Putamen (tissue), 1 donor: ENCODE measurements around the gene DUSP1.
A peak's percentile ranks its signal among the peaks of the same experiment; 100 is the strongest.
"Not testable (repeated sequence)": the region's sequence is repeated elsewhere in the genome, so short reads cannot be mapped to it uniquely, and the experiment has no call there.

Experiments used
- DNase-seq: peaks from one replicate; pipeline ENCODE4 v3.0.0-alpha.2; 2016; ENCODE audit warnings: low spot score

Gene DUSP1, protein sequence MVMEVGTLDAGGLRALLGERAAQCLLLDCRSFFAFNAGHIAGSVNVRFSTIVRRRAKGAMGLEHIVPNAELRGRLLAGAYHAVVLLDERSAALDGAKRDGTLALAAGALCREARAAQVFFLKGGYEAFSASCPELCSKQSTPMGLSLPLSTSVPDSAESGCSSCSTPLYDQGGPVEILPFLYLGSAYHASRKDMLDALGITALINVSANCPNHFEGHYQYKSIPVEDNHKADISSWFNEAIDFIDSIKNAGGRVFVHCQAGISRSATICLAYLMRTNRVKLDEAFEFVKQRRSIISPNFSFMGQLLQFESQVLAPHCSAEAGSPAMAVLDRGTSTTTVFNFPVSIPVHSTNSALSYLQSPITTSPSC

GRCh38 chr5:172770675-172771438, at the start of gene DUSP1:
TSS of gene DUSP1 (minus strand) at chr5:172771195. CDS start at chr5:172770952, 243 bp downstream.
- DNase-seq = peak; percentile 99

DNA sequence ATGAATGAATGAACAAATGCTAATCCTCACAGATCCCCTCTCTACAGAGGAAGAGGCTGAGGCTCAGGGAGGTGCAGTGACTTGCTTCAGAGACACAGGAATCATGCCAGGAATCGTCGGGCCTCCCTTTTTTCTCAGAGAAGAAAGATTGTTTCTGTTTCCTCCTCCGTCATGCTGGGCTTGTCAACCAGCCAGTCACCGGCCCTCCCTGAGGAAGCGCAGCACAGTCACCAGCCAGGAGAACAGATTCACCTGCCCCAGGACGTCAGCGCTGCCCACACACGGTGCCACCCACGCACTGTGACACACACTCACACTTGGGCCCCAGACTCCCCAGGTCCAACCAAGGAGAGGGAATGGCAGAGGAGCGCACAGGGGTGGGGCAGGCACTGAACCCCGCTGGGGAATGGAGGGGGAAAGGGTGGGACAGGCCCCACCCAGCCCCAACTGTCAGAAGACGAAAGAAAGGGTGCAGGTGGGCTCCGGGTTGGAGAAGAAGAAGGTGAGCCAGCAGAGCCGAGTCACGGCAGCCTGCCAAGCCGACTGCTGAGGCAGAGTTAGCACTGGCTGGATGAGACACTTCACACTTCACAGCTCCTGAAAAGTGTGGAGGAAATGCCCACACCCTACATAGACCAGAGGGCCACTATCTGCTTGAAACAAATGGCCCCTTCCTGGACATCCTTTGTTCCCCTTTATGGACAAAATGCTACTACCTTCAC, 49.2 kb upstream of the DUSP1 start:
- DNase-seq = peak; percentile 40

DNA sequence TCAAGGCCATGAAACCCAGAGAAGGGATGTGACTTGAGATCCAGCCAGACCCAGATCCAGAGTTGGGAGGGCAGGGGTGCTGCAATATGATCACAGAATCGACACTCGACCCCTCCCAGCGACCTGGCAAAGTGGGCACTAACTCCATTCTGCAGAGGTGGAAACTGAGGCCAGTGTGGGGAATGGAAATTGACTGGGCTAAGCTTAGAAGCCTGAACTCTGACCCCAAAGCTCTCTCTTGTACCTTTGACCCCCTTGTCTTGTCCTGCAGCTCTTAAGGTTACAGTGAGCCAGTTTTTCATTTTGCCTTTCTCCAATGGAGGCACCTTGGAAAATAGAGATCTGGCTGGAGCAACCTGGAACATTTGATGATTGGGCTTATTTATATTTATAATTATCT, 48.6 kb upstream of the DUSP1 start:
- no peak for DNase-seq

GRCh38 chr5:172818081-172818480, 47.1 kb upstream of the DUSP1 start:
- no peak for DNase-seq

GRCh38 chr5:172817664-172818063, 46.7 kb upstream of the DUSP1 start:
- no peak for DNase-seq

GRCh38 chr5:172816925-172817562, 46.0 kb upstream of the DUSP1 start:
- DNase-seq = peak; percentile 72

- DNase-seq = no peak
Observed at GRCh38 chr5:172815631-172816030, 44.6 kb upstream of the DUSP1 start.

- not testable (repeated sequence) for DNase-seq
Observed at GRCh38 chr5:172810996-172811395, 40.0 kb upstream of the DUSP1 start.

- no peak for DNase-seq
Observed at GRCh38 chr5:172809774-172810173, 38.8 kb upstream of the DUSP1 start.

DNA sequence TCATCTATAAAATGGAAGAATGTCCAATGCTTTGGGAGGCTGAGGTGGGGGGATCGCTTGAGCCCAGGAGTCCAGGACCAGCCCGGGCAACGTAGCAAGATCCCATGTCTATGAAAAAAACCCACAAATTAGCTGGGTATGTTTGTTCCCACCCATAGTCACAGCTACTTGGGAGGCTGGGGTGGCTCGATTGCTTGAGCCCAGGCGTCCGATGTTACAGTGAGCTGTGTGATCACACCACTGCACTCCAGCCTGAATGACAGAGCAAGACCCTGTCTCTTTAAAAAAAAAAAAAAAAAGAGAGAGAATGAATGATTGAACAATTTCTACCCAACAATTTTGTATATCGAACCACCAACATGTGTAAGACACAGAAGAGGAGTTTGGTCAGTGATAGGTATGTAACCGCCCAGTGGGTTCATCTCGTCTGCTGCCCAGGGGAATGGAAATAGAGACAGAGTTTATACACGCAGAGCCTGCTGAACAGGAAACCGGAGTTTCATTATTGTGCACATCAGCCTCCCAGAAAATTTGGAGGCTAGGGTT, 36.8 kb upstream of the DUSP1 start:
- no peak for DNase-seq

DNA sequence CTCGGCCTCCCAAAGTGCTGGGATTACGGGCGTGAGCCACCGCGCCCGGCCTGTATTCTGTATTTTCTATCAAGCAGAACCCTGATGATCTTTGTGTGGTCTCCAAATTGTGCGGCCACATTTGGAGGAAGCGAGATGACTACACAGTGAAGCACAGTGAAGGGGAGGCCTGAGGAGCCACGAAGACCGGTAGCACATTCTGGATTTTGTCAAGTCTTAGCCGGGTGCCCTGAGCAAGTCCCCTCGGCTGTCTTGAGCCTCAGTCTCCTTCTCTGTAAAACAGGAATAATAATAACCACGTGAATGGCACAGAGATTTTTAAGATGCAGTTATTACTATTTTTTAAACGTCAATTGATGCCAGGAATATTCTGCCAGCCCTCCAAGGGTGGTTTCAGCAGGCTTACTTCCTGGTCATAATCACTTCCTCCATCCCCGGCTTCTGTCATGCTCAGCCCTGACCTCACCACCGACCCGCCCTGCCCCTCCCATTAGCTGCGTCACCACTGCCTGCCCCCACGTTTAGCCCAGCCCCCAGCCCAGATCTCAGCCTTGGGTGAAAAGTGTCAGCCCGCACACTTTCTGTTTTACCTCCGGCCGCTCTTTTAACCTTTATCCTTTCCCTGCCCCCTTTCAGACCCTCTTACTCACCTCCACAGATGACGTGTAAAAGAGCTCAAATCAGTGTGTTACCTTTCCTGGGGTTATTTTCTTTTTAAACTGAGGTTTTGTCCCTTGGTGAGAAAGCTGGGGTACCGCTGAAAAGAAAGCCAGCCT, 36.1 kb upstream of the DUSP1 start:
- no peak for DNase-seq

DNA sequence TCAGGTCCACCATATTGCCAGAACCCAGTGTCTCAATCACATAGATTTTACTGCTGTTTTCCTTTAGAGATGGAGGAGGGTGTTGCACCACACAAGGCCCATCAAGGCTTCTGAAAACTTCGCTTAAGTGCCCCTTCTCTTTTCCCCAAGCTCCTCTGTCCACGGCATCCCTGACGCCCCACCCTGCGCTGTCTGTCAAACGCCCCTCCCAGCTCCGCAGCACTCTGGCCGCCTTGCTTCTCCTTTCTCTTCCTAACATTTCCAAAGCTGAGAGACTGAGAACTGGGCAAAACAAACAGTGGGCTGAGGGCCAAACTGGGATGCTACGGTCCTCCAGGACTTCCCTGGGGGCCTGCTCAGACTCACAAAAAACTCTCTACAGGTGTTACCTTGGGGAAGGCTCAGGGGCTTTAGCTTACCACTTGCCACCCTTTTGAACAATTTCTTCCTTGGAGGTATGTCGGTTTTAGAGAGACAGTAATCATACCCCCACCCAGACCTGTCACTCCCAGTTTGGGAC, 34.8 kb upstream of the DUSP1 start:
- DNase-seq = no peak

- no peak for DNase-seq
Observed at GRCh38 chr5:172805018-172805683, 34.2 kb upstream of the DUSP1 start.

DNA sequence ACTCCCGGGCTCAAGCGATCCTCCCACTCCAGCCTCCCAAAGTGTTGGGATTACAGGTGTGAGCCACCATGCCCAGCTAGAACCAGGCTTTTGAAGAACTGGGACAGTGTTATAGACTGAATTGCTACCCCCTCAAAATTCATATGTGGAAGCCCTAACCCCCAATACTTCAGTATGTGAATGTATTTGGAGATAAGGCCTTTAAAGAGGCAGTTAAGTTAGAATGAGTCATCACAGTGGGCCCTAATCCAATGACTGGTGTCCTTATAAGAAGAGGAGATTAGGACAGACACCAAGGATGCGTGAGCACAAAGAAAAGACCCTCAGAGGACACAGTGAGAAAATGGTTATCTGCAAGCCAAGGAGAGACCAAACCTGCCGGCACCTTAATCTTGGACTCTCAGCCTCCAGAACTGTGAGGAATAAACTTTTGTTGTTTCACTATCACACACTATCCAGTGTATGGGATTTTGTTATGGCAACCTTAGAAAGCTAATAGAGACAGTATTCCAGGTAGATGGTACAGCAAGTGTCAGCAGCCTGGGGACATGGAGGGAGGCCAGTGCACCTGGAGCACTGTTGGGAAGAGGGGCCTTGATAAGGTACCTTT, 31.7 kb upstream of the DUSP1 start:
- DNase-seq = no peak

DNA sequence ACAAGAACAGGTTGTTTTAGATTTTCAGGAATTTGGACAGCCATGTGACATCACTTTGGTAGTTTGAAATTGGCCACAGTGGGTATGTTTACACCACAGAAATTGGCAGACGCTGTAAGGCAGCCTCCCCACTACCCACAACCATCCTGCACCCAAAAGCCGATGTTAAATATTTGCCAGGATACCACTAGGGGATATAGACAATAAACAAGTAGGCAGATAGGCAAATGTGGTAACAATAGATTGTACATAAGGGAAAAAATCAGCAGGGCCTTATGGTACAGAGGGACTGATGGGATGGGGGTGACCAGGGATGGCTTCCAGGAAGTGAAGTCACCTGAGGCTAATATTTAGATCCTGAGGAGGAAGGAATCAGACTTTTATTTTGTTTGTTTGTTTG, 31.1 kb upstream of the DUSP1 start:
- no peak for DNase-seq

GRCh38 chr5:172801179-172801671, 30.2 kb upstream of the DUSP1 start:
- no peak for DNase-seq

GRCh38 chr5:172800088-172800551, 29.1 kb upstream of the DUSP1 start:
- DNase-seq = no peak

GRCh38 chr5:172799416-172799815, 28.4 kb upstream of the DUSP1 start:
- DNase-seq = no peak

DNA sequence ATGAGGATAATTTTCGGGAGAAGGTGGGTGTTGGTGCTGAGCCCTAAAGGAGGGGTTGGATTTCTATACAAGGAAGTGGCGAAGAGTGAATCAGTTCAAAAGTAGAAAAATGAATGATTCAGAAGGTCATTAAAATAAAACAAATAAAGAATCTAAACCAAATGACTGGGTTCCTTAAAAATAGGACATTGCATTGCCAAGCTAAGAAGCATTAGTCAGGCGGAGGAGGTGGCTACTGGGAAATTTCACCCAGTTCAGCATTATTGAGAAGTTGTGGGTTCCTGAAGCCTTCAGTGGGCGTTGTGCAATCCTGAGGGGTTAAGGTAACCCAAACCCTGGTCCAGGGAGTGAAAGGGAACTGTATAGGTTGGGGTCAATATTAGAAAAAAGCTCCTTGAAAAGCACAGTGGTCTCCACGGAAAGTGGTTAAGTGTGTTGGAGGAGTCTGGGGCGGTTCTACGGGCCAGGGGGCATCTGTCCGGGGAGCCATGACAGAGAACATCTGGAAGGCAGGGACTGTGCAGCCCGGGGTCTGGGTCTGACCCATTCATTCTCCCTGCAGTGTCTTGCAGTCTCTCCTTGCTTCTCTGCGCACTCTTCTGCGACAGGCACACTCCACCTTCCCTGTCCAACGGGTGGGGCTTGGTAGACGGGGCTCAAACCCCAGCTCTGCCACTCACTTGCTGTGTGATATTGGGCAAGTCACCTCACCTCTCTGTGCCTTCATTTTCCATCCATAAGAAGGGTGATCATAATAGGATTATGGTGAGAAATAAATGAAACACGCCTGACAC, 27.6 kb upstream of the DUSP1 start:
- DNase-seq = no peak
